Type B pancreatic cell (in vitro differentiated cells): ENCODE measurements around the gene PANK4. TPM values are rescaled to one million over a fixed set of nuclear protein-coding genes. Genes with fewer than 3 reads are reported as not detected.
A peak's percentile ranks its signal among the peaks of the same experiment; 100 is the strongest.

ENCODE experiments used
- DNase-seq: peaks from one replicate; pipeline ENCODE4 v3.0.0; 2021; ENCODE audit warnings: mixed read lengths; ENCODE audit not compliant: unreplicated experiment; ENCODE audit errors: extremely low spot score
- H3K27ac Mint-ChIP-seq: 2 replicates; pipeline ENCODE4 v1.8.0; 2021; ENCODE audit warnings: mild to moderate bottlenecking, mixed read lengths
- H3K27me3 Mint-ChIP-seq: 2 replicates; pipeline ENCODE4 v1.8.0; 2021; ENCODE audit warnings: mixed read lengths
- H3K36me3 Mint-ChIP-seq: 2 replicates; pipeline ENCODE4 v1.8.0; 2021; ENCODE audit warnings: mixed read lengths
- H3K4me1 Mint-ChIP-seq: one replicate; pipeline ENCODE4 v1.8.0; 2021; ENCODE audit warnings: mixed read lengths; ENCODE audit not compliant: unreplicated experiment
- H3K4me3 Mint-ChIP-seq: 2 replicates; pipeline ENCODE4 v1.8.0; 2021; ENCODE audit warnings: mild to moderate bottlenecking, mixed read lengths
- H3K9me3 Mint-ChIP-seq: 2 replicates; pipeline ENCODE4 v1.8.0; 2021; ENCODE audit warnings: mixed read lengths
- CTCF ChIP-seq: fragments of 200-600 bp; sonication (generic); conservative IDR thresholded peaks from 2 replicates; pipeline ENCODE4 v1.5.0; 2021; ENCODE audit warnings: antibody characterized with exemption, mild to moderate bottlenecking
- total RNA-seq: library from RNA; stranded (reverse); gene quantifications from 2 replicates; pipeline ENCODE4 v1.2.1, GENCODE V29; 2021; ENCODE audit warnings: low replicate concordance

The PANK4 gene
- total RNA-seq, 1 donor from 2014 or later: 49.1 TPM

- no peaks in the 10 kb centered on the region for H3K27me3 Mint-ChIP-seq
- no peaks in the 10 kb centered on the region for H3K36me3 Mint-ChIP-seq
- DNase-seq: no peak
- H3K9me3 Mint-ChIP-seq: no peaks in the 10 kb centered on the region
- TF ChIP-seq CTCF: no peak
- H3K4me3 Mint-ChIP-seq: no peak overlapping the region
- H3K4me1 Mint-ChIP-seq: peaks cover 3% of the 10 kb centered on the region
- H3K27ac Mint-ChIP-seq: no peak overlapping the region
These were observed 37.8 kb upstream of the PANK4 start for GRCh38 chr1:2564006-2564814.

- H3K4me1 Mint-ChIP-seq: peaks cover 3% of the 10 kb centered on the region
- H3K9me3 Mint-ChIP-seq: no peaks in the 10 kb centered on the region
- H3K4me3 Mint-ChIP-seq: no peak overlapping the region
- no peaks in the 10 kb centered on the region for H3K36me3 Mint-ChIP-seq
- DNase-seq: no peak
- H3K27ac Mint-ChIP-seq: no peak overlapping the region
- no peak for TF ChIP-seq CTCF
- no peaks in the 10 kb centered on the region for H3K27me3 Mint-ChIP-seq
These were observed 36.8 kb upstream of the PANK4 start for GRCh38 chr1:2563205-2563604.

GRCh38 chr1:2561898-2562895, 35.8 kb upstream of the PANK4 start:
- Mint-ChIP-seq H3K36me3 (no peaks in the 10 kb centered on the region), H3K4me3 (no peak overlapping the region), H3K27ac (no peak overlapping the region), H3K4me1 (peaks cover 3% of the 10 kb centered on the region), H3K27me3 (no peaks in the 10 kb centered on the region), H3K9me3 (no peaks in the 10 kb centered on the region)
- no peak for DNase-seq
- TF ChIP-seq CTCF: peak; percentile 55

- no peak for DNase-seq
- no peak overlapping the region for H3K27ac Mint-ChIP-seq
- H3K4me1 Mint-ChIP-seq: peaks cover 6% of the 10 kb centered on the region
- H3K4me3 Mint-ChIP-seq: no peak overlapping the region
- no peaks in the 10 kb centered on the region for H3K27me3 Mint-ChIP-seq
- H3K36me3 Mint-ChIP-seq: no peaks in the 10 kb centered on the region
- no peak for TF ChIP-seq CTCF
- no peaks in the 10 kb centered on the region for H3K9me3 Mint-ChIP-seq
These were observed 35.0 kb upstream of the PANK4 start for GRCh38 chr1:2561446-2561845.

- H3K27ac Mint-ChIP-seq: no peak overlapping the region
- no peaks in the 10 kb centered on the region for H3K36me3 Mint-ChIP-seq
- no peaks in the 10 kb centered on the region for H3K27me3 Mint-ChIP-seq
- TF ChIP-seq CTCF: no peak
- H3K4me1 Mint-ChIP-seq: peaks cover 5% of the 10 kb centered on the region
- no peak for DNase-seq
- H3K9me3 Mint-ChIP-seq: no peaks in the 10 kb centered on the region
- no peak overlapping the region for H3K4me3 Mint-ChIP-seq
These were observed 34.1 kb upstream of the PANK4 start for GRCh38 chr1:2560299-2561073.
